Measurements from ENCODE around the gene GRIK4. TPM values are rescaled to one million over a fixed set of nuclear protein-coding genes. Genes with fewer than 3 reads are reported as not detected.
A peak's percentile ranks its signal among the peaks of the same experiment; 100 is the strongest.

Gene GRIK4
- total RNA-seq, 2 donors from 2014 or later, result not detected

DNA sequence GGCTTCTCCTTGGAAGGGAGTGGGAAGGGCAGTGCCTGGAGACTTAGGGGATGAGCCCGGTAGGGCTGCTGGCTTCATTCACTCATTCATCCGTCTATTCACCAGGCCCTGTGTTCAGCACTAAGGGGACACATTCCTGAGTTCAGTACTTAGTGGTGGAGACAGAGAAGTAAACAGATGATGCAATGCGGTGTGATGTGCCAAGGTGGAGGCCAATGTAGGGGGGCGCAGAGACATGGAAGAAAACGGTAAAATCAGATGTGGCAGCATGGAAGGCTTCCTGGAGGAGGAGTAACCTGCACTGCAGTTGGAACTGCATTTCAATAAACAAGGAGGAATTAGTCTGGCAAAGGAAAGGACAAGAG is 21.3 kb downstream of the GRIK4 start:
- H3K27ac Mint-ChIP-seq, result no peak overlapping the region
- H3K36me3 Mint-ChIP-seq, result no peaks in the 10 kb centered on the region
- no peaks in the 10 kb centered on the region for H3K9me3 Mint-ChIP-seq
- no peak for ATAC-seq
- DNase-seq (ENCODE audit: low spot score in 2 of 2), result no peak

DNA sequence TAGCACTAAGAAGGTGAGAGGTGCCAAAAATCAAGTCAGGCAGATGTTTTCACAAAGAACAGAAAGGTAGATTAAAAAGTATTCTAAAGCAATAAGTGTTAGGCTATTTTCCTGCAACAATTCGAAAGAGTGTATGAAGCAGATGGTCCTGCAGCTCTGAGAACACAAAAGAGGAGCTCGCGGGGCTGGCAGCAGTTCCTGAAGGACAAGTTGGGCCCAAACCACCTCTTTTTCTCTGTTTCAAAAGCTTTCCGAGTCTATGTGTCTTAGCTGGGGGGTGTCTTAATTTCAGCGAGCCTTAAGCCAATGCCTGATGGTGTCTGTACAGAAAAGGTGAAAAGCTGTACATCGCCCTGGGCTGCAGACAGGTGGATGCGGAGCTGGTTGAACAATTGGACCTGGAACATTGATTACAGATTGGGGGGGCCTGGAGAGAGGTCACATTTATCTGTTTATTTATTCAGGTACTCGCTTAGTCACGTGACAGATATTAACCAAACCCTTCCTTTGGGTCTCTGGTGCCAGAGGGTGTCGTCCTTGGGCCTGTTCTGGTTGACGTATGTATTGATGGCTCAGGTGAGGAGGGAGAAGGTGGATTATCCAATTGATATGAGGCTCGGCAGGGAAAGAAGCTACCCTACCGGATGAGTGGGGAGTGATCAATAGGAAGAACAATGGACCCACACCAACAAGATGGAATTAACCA is 24.7 kb downstream of the GRIK4 start:
- no peak for ATAC-seq
- Mint-ChIP-seq H3K9me3 (no peaks in the 10 kb centered on the region), H3K36me3 (no peaks in the 10 kb centered on the region), H3K27ac (no peak overlapping the region)
- DNase-seq (ENCODE audit: low spot score in 2 of 2), result no peak

DNA sequence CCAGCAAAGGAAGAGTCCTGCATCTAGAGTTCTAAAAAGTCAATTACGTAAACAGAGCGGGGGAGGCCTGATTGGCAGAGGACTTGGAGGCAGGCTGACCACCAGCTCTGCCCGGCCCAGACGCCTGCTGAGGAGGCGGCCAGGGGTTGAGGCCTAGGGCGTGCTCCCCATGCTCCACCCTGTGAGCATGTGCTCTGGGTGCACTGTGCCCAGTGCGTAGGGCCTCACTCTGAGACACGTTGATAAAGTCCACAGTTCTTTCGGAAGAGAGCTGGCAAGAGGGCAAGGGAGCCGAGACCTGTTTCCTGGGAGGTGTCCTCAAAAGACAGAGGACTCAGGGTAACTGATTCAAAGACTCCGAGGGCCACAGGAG is 25.2 kb downstream of the GRIK4 start:
- Mint-ChIP-seq H3K36me3 (no peaks in the 10 kb centered on the region), H3K27ac (no peak overlapping the region), H3K9me3 (no peaks in the 10 kb centered on the region)
- ATAC-seq (no peak), DNase-seq (ENCODE audit: low spot score in 2 of 2) (no peak)

DNA sequence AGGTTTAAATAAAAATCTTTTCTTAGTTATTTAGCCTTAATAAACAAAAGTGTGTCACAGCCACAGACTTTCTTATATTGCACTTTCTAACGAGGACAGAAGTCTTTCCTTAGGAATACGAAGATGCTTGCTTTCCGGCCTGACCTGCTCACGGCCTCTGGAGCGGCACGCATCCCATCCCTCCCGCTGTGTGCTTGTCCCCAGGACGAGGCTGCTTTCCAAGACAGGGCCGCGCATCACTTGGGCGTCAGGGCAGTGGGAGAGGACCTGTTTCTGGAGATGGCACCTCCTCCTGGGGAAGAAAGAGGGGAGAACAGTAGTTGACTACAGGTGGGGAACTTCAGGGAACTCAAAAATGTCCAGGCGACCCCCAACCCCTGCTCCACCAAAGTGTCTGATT is 26.4 kb downstream of the GRIK4 start:
- ATAC-seq (no peak), DNase-seq (ENCODE audit: low spot score in 2 of 2) (no peak)
- Mint-ChIP-seq H3K9me3 (no peaks in the 10 kb centered on the region), H3K27ac (no peak overlapping the region), H3K36me3 (no peaks in the 10 kb centered on the region)

DNA sequence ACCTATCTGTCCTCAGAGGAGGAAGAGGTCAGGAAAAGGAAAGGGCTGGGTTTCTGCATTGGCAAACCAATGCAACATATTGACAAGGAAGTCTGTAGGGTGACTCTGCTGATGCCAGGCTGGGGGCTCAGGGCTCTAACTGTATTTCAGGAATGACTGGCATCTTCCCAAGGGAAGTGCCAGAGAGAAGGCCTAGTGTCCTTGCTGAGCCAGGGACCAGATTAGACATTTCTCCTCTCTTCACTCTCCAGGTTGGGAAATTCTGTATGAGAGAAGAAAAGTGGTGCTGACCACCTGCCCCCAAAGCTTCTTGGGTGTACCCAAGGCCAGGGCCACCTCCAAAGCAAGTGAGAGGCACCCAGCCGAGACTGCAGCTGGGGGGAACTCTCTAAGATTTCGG is 27.2 kb downstream of the GRIK4 start:
- Mint-ChIP-seq H3K27ac (no peak overlapping the region), H3K36me3 (no peaks in the 10 kb centered on the region), H3K9me3 (no peaks in the 10 kb centered on the region)
- DNase-seq (ENCODE audit: low spot score in 2 of 2) (no peak), ATAC-seq (no peak)

DNA sequence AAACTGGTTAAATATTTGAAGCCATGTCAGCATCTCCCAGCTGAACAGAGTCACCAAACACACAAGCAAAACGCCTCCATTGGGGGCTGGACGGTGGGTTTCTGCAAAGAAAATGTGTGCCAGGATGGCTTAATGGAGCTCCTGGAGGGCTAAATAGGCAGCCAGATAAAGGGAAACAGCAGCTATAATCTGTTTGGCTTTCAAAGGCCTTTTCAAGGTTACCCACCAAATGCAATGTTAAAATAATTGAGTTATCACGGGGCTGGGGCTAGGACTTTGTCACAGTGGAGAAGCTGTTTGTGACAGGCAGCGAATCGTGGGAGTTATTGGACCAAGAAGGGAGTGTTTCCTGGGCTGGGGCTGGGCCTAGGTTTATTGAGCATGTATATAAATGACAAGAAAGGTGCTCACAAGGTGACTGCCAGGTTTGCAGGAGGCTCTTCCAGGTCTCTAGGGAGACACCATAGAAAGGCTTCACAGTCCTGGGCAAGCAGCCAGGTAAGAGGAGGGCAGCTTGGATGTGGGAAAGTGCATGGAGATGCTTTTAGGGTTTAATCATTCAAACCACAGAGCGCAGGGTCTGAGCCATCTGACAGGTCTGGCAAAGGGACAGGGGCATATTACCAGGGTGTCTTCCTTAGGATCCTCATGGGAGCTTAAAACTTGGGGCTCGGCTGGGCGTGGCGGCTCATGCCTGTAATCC is 28.3 kb downstream of the GRIK4 start:
- ATAC-seq (no peak), DNase-seq (ENCODE audit: low spot score in 2 of 2) (no peak)
- Mint-ChIP-seq H3K9me3 (no peaks in the 10 kb centered on the region), H3K36me3 (no peaks in the 10 kb centered on the region), H3K27ac (no peak overlapping the region)

DNA sequence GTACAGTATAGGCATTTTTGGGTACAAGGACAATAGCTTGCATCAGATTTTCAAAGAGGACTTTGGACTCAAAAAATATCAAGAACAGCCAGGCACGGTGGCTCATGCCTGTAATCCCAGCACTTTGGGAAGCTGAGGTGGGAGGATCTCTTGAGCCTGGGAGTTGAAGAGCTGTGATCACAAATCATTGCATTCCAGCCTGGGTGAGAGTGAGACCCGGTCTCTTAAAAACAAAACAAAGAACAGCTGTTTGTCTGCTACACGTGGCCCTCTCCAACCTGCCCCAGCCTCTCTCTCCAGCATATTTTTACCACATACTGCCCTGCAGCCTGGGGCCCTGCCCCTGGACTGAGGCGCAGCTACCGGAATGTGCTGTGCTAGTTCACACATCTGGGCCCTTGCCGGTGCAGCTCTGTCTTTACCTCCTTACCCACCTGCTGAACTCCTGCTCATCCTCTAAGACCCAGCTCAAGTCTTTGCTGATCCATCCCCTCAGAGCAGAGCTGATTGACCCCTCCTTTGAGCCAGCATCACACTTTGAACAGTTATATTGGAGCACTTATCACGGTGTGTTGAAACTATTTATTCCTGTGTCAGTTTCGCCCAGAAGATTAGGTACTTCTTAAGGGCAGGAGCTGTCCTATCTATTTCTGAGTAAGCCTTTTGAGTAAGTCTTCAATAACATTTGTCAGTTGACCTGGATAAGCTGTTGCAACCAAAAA is 29.4 kb downstream of the GRIK4 start:
- no peak for ATAC-seq
- H3K27ac Mint-ChIP-seq, result no peak overlapping the region
- H3K36me3 Mint-ChIP-seq, result no peaks in the 10 kb centered on the region
- DNase-seq (ENCODE audit: low spot score in 2 of 2), result no peak
- H3K9me3 Mint-ChIP-seq, result no peaks in the 10 kb centered on the region

DNA sequence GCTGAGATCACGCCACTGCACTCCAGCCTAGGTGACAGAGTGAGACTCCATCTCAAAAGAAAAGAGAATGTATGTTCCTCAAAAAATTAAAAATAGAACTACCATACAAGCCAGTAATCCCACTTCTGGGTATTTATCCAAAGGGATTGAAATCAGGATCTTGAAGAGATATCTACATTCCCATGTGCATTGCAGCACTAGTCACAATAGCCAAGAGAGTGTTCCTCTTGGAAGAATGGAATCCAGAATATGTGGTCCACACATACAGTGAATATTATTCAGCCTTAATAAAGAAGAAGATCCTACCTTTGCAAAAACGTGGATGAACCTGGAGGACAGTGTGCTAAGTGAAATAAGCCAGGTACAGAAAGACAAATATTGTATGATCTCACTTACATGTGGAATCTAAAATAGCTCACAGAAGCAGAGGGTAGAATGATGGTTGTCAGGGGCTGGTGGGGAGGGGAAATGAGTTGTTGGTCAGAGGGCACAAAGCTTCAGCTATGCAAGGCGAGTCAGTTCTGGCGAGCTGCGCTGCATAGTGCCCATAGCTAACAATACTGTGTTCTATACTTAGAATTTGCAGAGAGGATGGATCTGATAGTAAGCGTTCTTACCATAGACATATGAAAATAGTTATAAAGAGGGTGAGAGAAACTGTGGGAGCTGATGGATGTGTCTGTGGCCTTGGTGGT is 32.1 kb downstream of the GRIK4 start:
- ATAC-seq (no peak), DNase-seq (ENCODE audit: low spot score in 2 of 2) (no peak)
- Mint-ChIP-seq H3K36me3 (no peaks in the 10 kb centered on the region), H3K27ac (no peak overlapping the region), H3K9me3 (no peaks in the 10 kb centered on the region)

DNA sequence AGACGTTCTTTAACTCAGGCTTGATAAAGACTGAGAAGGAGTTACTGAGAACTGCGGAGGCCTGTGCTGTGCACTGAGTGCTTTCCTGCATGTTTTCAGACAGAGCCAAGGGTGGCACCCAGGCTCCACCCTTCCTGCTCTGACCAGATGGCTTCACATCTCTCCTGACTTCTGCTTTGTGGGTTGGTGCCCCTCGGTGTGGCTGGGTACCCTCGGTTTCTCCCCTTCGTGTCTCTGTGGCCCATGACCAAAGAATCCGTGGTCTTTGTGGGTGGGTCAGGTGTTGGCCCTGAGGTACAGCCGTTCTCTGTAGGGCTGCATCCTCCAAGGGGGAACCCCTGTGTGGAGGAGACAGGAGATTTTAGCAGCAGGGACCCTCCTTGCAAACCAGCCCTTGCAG is 34.3 kb downstream of the GRIK4 start:
- ATAC-seq, result no peak
- H3K36me3 Mint-ChIP-seq, result no peaks in the 10 kb centered on the region
- no peaks in the 10 kb centered on the region for H3K9me3 Mint-ChIP-seq
- no peak overlapping the region for H3K27ac Mint-ChIP-seq
- DNase-seq (ENCODE audit: low spot score in 2 of 2), result no peak

DNA sequence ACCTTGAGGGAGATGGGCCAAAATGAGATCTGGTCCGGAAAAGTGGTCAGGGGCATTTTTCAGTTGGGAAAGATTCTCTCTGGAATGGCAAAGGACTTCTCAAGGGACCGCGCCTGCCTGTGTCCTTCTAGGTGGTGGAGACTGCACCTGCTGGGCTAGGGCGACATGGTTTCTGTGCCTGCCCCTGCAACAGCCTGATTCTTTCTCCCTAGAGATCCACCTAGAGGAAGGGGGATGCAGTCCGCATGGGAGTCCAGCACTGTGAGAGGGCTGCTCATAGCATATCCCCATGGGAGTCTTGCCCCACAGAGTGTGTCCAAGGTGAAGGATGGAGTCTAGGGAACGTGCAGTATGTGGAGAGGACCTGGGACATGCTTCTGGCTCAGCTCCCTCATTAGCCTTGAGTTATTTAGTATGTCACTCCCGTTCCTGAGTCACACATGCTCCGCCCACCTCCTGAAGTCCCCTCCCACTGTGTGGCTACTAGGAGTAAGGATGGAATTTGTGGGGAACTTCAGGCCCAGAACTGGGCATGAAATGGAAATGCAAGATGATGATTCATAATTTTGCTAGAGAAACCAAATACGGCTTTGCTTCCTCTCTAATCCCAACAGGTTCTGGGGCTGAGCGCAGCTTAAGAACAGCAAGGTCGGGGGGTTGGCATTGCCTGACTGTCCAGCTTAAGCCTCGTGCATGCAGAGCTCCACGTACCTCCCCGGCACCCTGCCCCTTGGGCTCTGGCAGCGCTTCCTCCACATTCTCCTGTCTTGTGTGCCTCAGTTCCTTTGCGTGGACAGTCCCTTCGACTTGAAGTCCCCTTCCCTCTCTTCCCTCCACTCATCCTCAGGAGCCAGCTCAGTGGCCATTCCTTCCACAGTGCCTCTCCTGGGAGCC is 35.0 kb downstream of the GRIK4 start:
- no peak overlapping the region for H3K27ac Mint-ChIP-seq
- no peak for DNase-seq (ENCODE audit: low spot score in 2 of 2)
- no peaks in the 10 kb centered on the region for H3K9me3 Mint-ChIP-seq
- H3K36me3 Mint-ChIP-seq, result no peaks in the 10 kb centered on the region
- no peak for ATAC-seq

DNA sequence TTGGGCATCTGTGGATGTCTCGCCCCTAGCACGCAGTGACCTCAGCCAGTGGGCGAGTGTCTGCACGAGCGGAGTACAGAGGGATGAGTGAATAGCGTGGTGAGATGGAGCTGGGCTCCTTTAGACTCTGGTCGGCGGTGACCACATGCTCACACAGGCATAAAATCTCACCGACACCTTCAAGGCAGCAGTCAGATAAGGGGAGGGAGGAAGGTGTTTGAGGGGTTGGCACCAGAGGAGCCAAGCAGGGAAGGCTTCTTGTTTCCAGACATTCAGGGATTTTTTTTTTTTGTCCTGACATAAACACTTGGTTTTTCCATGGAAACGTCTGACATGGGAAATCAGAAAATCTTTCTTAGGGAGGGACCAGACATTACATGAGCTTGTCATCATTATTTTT is 35.8 kb downstream of the GRIK4 start:
- DNase-seq (ENCODE audit: low spot score in 2 of 2) (no peak), ATAC-seq (no peak)
- H3K9me3 Mint-ChIP-seq, result no peaks in the 10 kb centered on the region
- no peak overlapping the region for H3K27ac Mint-ChIP-seq
- H3K36me3 Mint-ChIP-seq, result no peaks in the 10 kb centered on the region

DNA sequence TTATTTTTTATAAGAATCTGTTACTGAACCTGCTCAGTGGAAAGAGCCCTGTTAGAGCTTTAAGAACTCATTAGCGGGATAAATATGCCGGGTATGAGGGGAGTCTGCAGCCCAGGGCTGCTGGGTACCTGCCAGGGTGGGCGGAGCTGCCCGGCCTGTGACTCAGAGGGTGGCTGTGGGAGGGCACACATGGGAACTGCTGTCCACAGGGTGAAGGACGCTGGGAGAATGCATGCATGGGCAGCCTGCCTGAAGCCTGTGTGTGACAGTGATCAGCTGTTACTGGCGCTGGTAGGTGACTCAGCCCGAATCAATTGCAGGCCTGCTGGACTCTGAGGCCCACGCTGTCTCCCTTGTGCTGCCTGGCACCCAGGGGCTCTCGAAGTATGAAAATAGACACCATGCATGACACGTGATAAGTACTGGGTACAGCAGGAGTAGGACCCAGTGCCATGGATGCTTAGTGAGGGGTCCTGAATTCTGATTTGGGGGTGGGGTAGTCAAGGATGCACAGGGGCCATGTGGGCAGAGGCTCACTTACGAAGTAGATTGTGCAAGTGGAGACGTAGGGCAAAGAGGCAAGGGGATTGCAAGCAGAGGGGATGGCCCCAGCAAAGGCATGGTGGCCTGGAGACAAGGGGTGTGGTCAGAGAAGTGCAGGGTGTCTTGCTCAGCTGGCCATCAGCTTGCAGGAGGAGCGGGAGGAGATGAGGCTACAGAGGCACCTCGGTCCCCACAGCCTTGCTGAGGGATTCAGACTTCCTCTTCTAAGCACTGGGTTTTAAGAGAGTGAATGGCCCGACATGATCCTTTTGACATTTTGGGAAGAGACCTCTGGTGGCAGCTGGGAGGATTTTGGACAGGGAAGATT is 36.5 kb downstream of the GRIK4 start:
- Mint-ChIP-seq H3K27ac (peak overlapping the region in 1 of 2 donors; percentile 19), H3K36me3 (no peaks in the 10 kb centered on the region), H3K9me3 (no peaks in the 10 kb centered on the region)
- ATAC-seq (no peak), DNase-seq (ENCODE audit: low spot score in 2 of 2) (no peak)

DNA sequence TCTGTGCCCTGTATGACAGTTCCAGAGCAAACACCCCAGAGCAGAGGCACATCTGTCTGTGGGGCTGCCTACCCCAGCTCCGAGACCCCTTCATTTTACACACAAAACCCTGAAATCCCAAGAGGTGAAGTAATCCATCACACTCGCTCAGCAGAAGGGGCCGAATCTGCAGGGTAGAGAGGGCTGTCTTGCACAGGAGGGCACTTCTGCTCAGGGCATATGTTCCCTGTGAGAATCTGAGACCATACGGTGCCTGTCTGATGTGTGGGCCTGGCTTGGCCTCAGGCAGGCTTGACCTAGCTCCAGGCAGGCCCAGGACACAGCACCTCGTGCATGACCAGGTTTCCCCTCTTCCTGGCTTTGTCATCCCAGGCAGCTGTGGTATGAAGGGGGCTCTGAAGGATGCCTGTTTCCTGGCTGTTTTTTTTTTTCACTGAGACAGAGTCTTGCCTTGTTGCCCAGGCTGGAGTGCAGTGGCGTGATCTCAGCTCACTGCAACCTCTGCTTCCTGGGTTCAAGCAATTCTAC is 37.2 kb downstream of the GRIK4 start:
- H3K27ac Mint-ChIP-seq, result no peak overlapping the region
- ATAC-seq (no peak), DNase-seq (ENCODE audit: low spot score in 2 of 2) (no peak)
- no peaks in the 10 kb centered on the region for H3K36me3 Mint-ChIP-seq
- no peaks in the 10 kb centered on the region for H3K9me3 Mint-ChIP-seq

DNA sequence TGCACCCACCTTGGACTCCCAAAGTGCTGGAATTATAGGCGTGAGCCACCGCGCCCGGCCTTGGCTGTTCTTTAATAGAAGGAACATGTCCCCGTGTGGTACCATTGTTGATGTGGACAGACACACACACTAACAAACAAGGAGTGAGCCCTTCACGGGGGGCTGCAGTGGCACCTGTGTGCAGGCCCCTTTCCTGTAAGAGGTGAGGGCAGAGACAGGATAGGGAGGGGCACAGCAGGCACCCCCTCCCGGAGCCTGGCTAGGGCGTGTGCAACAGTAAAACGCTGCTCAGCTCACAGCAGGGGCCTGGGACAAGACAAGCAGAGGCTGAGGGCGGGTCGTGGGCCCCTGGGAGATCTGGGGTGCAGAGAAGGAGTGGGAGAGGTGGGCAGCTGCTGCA is 37.8 kb downstream of the GRIK4 start:
- Mint-ChIP-seq H3K9me3 (no peaks in the 10 kb centered on the region), H3K27ac (no peak overlapping the region), H3K36me3 (no peaks in the 10 kb centered on the region)
- DNase-seq (ENCODE audit: low spot score in 2 of 2), result no peak
- no peak for ATAC-seq

DNA sequence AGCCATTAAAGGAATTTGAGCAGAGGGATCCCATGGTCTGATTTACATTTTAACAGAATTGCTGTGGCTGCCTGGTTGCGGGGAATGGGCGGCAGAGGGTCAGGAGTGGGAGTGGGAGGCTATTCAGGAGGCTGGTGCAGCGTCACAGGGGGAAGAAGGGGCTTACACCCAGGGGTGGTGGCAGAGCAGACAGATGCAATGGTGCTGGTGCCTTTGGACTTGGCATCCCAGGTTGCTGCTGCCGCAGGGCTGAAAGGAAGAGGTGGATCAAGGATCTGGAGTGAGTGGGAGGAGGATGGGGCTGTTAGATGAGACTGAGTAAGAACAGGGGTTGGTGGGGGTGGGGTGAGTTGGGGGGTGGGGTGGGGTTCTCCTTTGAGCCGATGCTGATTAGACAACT is 38.5 kb downstream of the GRIK4 start:
- H3K27ac Mint-ChIP-seq, result no peak overlapping the region
- ATAC-seq, result no peak
- no peaks in the 10 kb centered on the region for H3K36me3 Mint-ChIP-seq
- DNase-seq (ENCODE audit: low spot score in 2 of 2), result no peak
- no peaks in the 10 kb centered on the region for H3K9me3 Mint-ChIP-seq
